OCI-LY7 (cell line): ENCODE results near the gene BBX. TPM values are rescaled to one million over a fixed set of nuclear protein-coding genes. Genes with fewer than 3 reads are reported as not detected.

Experiments
- BruUV-seq: library from RNA; stranded (reverse); fragments of 400-500 nt; replicated peaks from 2 replicates; lab custom pipeline; 2021; lab: Mats Ljungman, UMichigan
- CTCF ChIA-PET: fragments of 300-600 bp; sonication (Branson Sonifier 250); formaldehyde crosslinking; loops from one replicate; lab custom pipeline; 2022; ENCODE audit warnings: antibody characterized with exemption; ENCODE audit not compliant: unreplicated experiment; lab: Charles Lee
- POLR2A ChIA-PET: fragments of 300-600 bp; sonication (Branson Sonifier 250); formaldehyde crosslinking; loops from one replicate; lab custom pipeline; 2022; ENCODE audit warnings: antibody characterized with exemption; lab: Charles Lee
- DNase-seq: peaks from one replicate; pipeline ENCODE4 v3.0.0-alpha.2; 2015; ENCODE audit warnings: low spot score
- H2AFZ ChIP-seq: fragments of 200-600 bp; sonication (generic), shearing (Covaris generic); 2 replicates; pipeline ENCODE4 v1.6.1; 2014; ENCODE audit warnings: mild to moderate bottlenecking, antibody characterized with exemption, low read length, moderate library complexity
- H3K27ac ChIP-seq: fragments of 200-600 bp; sonication (generic); 2 replicates; pipeline ENCODE4 v1.5.1; 2014; ENCODE audit warnings: mixed run types, low read depth, mild to moderate bottlenecking, moderate library complexity, low read length, inconsistent platforms; ENCODE audit not compliant: poor library complexity, severe bottlenecking
- H3K36me3 ChIP-seq: fragments of 200-600 bp; sonication (generic); 2 replicates; pipeline ENCODE4 v1.6.1; 2014; ENCODE audit warnings: mild to moderate bottlenecking, antibody characterized with exemption, low read length, moderate library complexity, mixed read lengths; ENCODE audit not compliant: insufficient read depth
- H3K4me1 ChIP-seq: fragments of 200-600 bp; sonication (generic); 2 replicates; pipeline ENCODE4 v1.5.1; 2014; ENCODE audit warnings: mild to moderate bottlenecking, low read length; ENCODE audit not compliant: insufficient read depth, poor library complexity, severe bottlenecking
- H3K4me2 ChIP-seq: fragments of 200-600 bp; sonication (generic); 2 replicates; pipeline ENCODE4 v1.6.1; 2014; ENCODE audit warnings: mild to moderate bottlenecking, low read length
- H3K4me3 ChIP-seq: fragments of 200-600 bp; sonication (generic); 2 replicates; pipeline ENCODE4 v1.5.1; 2014; ENCODE audit warnings: mild to moderate bottlenecking, low read depth, low read length; ENCODE audit not compliant: poor library complexity, severe bottlenecking
- H3K79me2 ChIP-seq: fragments of 200-600 bp; sonication (generic); 2 replicates; pipeline ENCODE4 v1.6.1; 2016; ENCODE audit warnings: low read depth, mild to moderate bottlenecking, low read length, moderate library complexity, mixed read lengths; ENCODE audit not compliant: insufficient read depth
- H3K9me2 ChIP-seq: fragments of 200-600 bp; sonication (generic); 2 replicates; pipeline ENCODE4 v1.6.1; 2016; ENCODE audit warnings: mild to moderate bottlenecking, low read length, mixed read lengths; ENCODE audit not compliant: insufficient read depth
- H3K9me3 ChIP-seq: fragments of 200-600 bp; sonication (generic); 2 replicates; pipeline ENCODE4 v1.6.1; 2014; ENCODE audit warnings: mild to moderate bottlenecking, mixed run types, low read length, mixed read lengths
- H4K20me1 ChIP-seq: fragments of 200-600 bp; sonication (generic); 2 replicates; pipeline ENCODE4 v1.6.1; 2014; ENCODE audit warnings: mild to moderate bottlenecking, antibody characterized with exemption, low read length, moderate library complexity, mixed read lengths; ENCODE audit not compliant: insufficient read depth
- EZH2phosphoT487 ChIP-seq: fragments of 200-600 bp; sonication (generic); IDR thresholded peaks from 2 replicates; pipeline ENCODE4 v1.6.1; 2018; ENCODE audit warnings: low read depth, borderline replicate concordance, mild to moderate bottlenecking, mixed run types, antibody characterized with exemption, low read length, moderate library complexity, mixed read lengths
- intact Hi-C: fragments of 100-400 bp; cut with micrococcal nuclease; formaldehyde crosslinking; loops from one replicate; pipeline ENCODE4 v1.10.0; 2022; ENCODE audit not compliant: unreplicated experiment
- total RNA-seq, 2 experiments: library from RNA; depleted of rRNA in 1 of 2; stranded (reverse); fragments of >200 nt in 1 of 2; shearing (Covaris generic) in 1 of 2; gene quantifications; 2 replicates each; pipeline ENCODE4 v1.2.3, GENCODE V29; 2014 to 2022
- TF ChIP-seq, protein P1 (sequence below): fragments of 200-600 bp; sonication (generic); conservative IDR thresholded peaks from 2 replicates; pipeline ENCODE4 v1.5.1; 2014; ENCODE audit warnings: mild to moderate bottlenecking, antibody characterized with exemption, low read length, moderate library complexity, mixed read lengths

The BBX gene
- total RNA-seq, 2 experiments from 2014 or later = 27.0 to 49.8 TPM

DNA sequence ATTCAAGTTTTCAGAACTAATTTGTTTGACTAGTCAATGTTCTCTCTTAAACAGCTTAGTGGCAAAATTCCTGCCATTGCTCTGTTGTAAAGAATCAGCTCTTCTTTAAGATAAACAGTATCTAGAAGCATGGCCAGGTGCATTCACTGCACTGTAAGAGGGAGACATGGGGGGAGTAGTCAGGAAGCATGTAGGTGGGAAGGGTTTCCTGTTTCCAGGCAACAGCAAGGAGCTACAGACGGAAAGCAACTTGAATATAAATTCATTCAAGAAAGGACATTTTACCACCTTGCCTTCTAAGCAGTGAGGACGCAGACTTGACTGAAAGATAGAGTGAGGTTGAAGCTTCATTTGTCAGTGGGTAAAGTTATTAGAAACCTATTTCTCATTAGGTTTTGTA, 55.3 kb downstream of the BBX start:
- Histone ChIP-seq H3K9me3 (no peaks in the 10 kb centered on the region), H3K4me1 (no peaks in the 10 kb centered on the region), H3K4me2 (no peak overlapping the region), H3K36me3 (no peaks in the 10 kb centered on the region), H3K4me3 (no peak overlapping the region), H3K27ac (no peak overlapping the region), H4K20me1 (peaks cover 8% of the 10 kb centered on the region), H3K9me2 (no peaks in the 10 kb centered on the region), H3K79me2 (0 out of 2 replicates have a peak, but pooled peaks cover 4% of the 10 kb centered on the region), H2AFZ (no peak overlapping the region)
- POLR2A ChIA-PET = interaction anchor here (0.6 to 0.9 kb wide), 3 partner anchors 9 to 174 kb away, joined by 3 to 4 read pairs (median 3); no protein-coding TSS in a partner anchor
- intact Hi-C loops = loop anchor here (10.0 kb wide), 1 partner anchor 177 kb away; no protein-coding TSS in a partner anchor
- DNase-seq = no peak
- CTCF ChIA-PET = no interaction called here
- TF ChIP-seq, protein P1, sequence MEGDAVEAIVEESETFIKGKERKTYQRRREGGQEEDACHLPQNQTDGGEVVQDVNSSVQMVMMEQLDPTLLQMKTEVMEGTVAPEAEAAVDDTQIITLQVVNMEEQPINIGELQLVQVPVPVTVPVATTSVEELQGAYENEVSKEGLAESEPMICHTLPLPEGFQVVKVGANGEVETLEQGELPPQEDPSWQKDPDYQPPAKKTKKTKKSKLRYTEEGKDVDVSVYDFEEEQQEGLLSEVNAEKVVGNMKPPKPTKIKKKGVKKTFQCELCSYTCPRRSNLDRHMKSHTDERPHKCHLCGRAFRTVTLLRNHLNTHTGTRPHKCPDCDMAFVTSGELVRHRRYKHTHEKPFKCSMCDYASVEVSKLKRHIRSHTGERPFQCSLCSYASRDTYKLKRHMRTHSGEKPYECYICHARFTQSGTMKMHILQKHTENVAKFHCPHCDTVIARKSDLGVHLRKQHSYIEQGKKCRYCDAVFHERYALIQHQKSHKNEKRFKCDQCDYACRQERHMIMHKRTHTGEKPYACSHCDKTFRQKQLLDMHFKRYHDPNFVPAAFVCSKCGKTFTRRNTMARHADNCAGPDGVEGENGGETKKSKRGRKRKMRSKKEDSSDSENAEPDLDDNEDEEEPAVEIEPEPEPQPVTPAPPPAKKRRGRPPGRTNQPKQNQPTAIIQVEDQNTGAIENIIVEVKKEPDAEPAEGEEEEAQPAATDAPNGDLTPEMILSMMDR = no peak
- TF ChIP-seq EZH2phosphoT487 = no peak
- BruUV-seq = no TSS peak

DNA sequence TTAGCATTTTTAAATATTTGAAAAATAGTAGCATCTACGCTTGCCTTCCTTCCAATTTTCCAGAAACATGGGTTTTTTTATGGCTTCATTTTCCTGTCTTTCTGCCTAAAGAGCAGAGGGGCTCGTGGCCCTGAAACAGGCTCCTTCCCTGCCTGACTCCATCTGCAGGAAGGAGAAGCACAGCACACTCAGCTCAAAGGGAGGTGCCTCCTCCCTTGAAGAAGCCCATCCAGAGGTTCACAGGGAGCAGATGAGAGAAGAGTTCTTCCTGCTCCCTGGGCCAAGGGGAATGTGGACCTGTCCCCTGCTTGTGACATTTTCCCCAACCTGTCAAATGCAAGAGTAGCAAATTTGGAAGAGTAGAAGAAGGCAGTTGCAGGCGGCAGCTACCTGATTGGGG, 55.8 kb downstream of the BBX start:
- Histone ChIP-seq H3K9me3 (no peaks in the 10 kb centered on the region), H3K4me1 (no peaks in the 10 kb centered on the region), H2AFZ (no peak overlapping the region), H3K9me2 (no peaks in the 10 kb centered on the region), H3K27ac (no peak overlapping the region), H3K79me2 (peaks cover 4% of the 10 kb centered on the region; the same call in 1 of the 2 replicates), H3K4me2 (no peak overlapping the region), H4K20me1 (peaks cover 8% of the 10 kb centered on the region), H3K36me3 (no peaks in the 10 kb centered on the region), H3K4me3 (no peak overlapping the region)
- no peak for TF ChIP-seq EZH2phosphoT487
- TF ChIP-seq, protein P1 = no peak
- intact Hi-C loops = loop anchor here (10.0 kb wide), 1 partner anchor 176 kb away; no protein-coding TSS in a partner anchor
- CTCF ChIA-PET = no interaction called here
- POLR2A ChIA-PET = interaction anchor here (0.8 to 1.0 kb wide), 4 partner anchors 9 to 175 kb away, joined by 3 read pairs; no protein-coding TSS in a partner anchor
- BruUV-seq = no TSS peak
- no peak for DNase-seq

DNA sequence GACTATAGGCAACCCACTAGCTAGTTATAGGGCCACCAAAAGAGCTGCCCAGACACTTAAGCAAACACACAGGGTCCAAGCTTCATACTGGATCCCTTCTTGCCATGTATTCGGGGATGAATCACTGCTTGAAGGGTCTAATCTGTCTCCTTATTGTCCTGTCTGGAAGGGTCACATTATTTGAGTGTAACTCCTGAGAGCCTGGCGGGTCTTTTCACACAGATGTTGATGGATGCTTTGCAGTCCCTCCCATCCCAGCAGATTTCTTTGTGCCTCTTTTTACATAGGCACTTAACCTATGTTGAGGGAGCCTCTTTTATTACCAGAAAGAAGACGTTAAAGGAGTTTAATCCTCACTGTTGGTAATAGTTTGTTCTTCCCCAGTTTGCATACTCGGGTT, 56.6 kb downstream of the BBX start:
- Histone ChIP-seq H3K79me2 (peaks cover 4% of the 10 kb centered on the region; the same call in 1 of the 2 replicates), H3K4me2 (no peak overlapping the region), H3K4me3 (no peak overlapping the region), H3K27ac (no peak overlapping the region), H3K9me2 (no peaks in the 10 kb centered on the region), H3K4me1 (no peaks in the 10 kb centered on the region), H3K9me3 (no peaks in the 10 kb centered on the region), H2AFZ (no peak overlapping the region), H3K36me3 (no peaks in the 10 kb centered on the region), H4K20me1 (peaks cover 8% of the 10 kb centered on the region; the same call in 1 of the 2 replicates)
- ChIA-PET POLR2A (interaction anchor here (0.9 to 1.3 kb wide), 4 partner anchors 9 to 15 kb away, joined by 3 to 4 read pairs (median 3); no protein-coding TSS in a partner anchor), CTCF (no interaction called here)
- intact Hi-C loops = loop anchor here (10.0 kb wide), 1 partner anchor 175 kb away; no protein-coding TSS in a partner anchor
- DNase-seq = no peak
- TF ChIP-seq, protein P1 = no peak
- no peak for TF ChIP-seq EZH2phosphoT487
- BruUV-seq = no TSS peak
